ENCODE results near the gene RAB6A.
A peak's percentile ranks its signal among the peaks of the same experiment; 100 is the strongest.

The RAB6A gene

GRCh38 chr11:73652046-73652730, 108.7 kb downstream of the RAB6A start:
- no peak for DNase-seq

- DNase-seq: no peak
Measured at GRCh38 chr11:73651661-73652045, 109.2 kb downstream of the RAB6A start.

DNA sequence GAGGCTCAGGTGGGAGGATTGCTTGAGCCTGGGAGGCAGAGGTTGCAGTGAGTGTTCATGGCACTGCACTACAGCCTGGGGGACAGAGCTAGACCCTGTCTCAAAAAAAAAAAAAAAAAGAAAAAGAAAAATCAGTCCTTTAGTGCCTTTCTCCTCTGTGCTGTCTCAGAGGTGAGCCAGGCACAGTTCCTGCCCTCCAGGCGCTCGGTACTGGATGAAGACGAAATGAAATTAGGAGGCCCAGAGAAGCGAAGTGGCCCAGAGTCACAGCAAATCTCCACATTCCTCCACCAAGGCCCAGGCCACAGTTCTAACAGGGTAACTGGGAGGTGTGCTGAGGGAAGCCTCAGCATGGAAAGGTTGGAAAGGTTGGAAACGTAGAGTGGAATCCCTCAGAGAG, 109.6 kb downstream of the RAB6A start:
- no peak for DNase-seq

GRCh38 chr11:73650400-73650799, 110.5 kb downstream of the RAB6A start:
- no peak for DNase-seq

DNA sequence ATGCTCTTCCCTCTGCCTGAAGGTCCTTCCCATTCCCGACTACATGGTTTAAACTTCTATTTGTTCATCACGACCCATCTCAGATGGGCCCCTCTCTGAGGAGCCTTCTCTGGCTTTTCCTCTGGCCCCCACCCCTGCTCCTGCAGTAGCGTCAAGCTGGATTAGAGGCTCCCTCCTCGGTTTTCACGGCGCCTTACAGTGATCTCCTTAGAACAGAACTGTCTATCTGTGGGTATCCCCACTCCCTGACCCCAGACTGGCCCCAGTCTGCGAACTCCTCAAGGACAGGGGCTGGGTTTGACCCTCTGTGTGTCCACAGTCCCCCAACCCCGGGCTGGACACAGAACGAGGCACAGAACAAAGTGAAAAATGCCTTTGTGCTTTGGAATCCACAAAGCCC, 111.7 kb downstream of the RAB6A start:
- no peak for DNase-seq

DNA sequence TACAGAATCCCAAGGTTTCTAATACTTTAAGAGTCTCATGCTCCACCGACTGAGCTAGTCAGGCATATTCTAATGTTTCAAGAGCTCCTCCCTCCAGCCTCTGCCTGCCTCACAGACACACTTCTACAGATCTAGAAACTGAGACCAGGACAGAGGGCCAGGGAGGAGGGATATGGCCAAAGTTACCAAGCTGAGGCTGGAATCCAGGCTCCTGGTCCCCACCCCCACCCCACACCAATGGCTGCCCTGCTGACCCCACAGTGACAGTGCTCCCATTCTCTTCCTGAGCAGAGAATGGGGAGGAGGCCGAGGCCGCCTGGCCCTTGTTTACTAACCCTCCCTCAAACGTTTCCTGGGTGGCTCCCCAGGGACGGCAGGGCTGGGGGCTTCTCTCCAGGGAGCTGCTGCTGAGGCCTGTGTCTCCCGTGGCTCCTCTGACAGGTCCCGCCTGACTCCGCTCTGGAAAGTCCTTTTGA, 112.3 kb downstream of the RAB6A start:
- no peak for DNase-seq

- no peak for DNase-seq
Measured at GRCh38 chr11:73648121-73648520, 112.8 kb downstream of the RAB6A start.

GRCh38 chr11:73647459-73648100, 113.3 kb downstream of the RAB6A start:
- DNase-seq: peak; percentile 95

- no peak for DNase-seq
Measured at GRCh38 chr11:73645972-73646631, 114.8 kb downstream of the RAB6A start, which contains the start of gene PLEKHB1. Gene PLEKHB1 (plus strand): TSS chr11:73646581. CDS start chr11:73646609, 28 bp downstream.

DNA sequence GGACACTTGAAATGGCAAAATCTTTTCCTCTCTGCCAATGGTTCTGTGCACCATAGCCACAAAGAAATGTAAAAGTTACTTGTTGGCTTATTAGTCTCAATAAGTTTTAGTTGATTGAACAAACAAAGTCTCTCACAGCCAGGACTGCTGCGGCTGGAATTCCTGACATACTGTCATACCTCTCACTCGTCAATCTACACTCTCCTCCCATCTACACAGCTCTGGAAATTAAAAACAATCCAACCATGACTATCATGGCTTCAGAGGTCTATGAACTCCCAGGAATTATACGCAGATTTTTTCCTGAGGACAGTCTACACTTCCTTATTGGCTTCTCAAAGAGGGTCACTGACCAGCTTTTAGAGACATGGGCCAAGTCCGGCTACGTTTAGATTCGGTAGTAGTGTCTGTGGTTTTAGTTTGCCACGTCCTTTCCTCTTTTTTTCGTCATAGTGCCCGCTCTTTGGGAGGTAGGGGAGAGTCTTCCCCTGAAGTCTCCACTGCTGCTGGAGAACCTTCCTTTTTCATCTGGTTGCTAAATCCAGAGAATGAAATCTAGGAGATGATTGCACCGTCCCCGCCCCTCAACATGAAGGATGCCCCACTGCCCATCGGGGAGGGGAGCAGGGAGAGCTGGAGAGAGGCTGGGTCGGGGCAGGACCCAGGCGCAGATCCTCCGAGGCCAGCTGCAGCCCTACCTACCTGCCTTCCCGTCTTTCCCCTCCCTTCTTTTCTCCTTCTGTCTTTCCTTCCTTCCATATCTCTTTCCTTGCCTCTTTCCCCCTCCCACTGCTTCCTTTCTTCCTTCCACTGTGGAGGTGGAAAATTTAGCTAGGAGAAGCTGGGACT, 115.5 kb downstream of the RAB6A start:
- DNase-seq: no peak

DNA sequence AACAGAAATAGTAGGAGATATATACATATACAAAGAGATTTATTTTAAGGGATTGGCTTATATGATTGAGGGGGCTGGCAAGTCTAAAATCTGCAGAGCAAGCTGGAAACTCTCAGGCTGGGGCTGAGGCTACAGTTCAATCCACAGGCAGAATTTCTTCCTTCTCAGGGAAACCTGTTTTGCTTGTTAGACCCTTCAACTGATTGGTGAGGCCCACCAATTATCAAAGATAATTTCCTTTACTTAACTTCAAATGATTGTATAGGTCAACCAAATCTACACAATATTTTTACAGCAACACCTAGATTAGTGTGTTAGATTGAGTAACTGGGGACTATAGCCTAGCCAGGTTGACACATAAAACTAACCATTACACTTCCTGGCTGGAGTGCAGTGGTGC, 119.2 kb downstream of the RAB6A start:
- DNase-seq: no peak

GRCh38 chr11:73640592-73640991, 120.3 kb downstream of the RAB6A start:
- no peak for DNase-seq

- DNase-seq: no peak
Measured at GRCh38 chr11:73637012-73637411, 123.9 kb downstream of the RAB6A start.

DNA sequence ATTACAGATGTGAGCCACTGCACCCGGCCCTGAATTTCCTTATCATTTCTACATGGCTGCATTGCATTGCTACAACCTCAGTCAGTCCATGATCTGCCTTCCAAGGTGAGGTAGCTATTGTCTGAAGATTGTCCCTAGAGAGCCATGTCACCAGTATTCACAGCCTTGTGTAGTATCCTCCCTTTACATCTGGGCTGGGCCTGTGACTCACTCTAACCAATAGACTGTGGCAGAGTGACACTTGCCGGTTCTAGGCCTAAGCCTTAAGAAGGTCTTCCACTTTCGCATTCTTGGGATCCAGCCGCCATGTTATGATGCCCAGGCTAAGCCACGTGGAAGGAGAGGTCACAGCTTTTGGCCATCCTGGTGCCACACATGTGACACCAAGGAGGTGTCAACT, 124.6 kb downstream of the RAB6A start:
- no peak for DNase-seq

DNA sequence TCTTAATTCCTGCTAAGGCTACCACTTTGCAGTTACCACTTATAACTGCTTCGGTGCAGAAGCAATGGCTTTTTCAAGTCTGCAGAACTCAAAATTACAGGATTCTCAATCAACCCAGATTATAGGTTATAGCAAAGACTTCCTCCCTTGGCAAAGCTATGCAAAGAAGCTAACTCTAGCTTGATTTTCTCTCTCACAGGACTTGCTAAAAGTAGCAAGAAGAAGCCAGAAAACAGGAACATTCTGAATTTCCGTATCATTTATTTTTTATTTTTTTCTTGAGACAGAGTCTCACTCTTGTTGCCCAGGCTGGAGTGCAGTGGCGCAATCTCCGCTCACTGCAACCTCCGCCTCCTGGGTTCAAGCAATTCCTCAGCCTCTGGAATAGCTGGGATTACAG, 125.2 kb downstream of the RAB6A start:
- no peak for DNase-seq

DNA sequence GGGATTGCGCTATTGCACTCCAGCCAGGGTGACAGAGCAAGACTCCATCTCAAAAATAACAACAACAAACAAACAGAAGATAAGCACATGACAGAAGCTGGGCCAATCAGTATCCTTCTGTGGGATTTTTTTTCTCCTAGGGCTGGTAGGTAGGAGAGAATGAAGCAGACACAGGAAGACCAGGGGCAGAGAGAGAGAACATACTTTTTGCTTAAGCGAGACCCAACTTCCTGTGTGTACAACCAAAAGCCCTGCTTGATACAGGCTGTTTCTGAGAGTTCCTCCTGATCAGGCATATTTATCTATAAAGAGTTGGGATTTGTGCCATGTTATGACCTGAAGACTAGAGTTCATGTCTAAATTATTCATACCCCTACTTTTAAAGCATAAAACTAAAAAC, 126.9 kb downstream of the RAB6A start:
- no peak for DNase-seq

DNA sequence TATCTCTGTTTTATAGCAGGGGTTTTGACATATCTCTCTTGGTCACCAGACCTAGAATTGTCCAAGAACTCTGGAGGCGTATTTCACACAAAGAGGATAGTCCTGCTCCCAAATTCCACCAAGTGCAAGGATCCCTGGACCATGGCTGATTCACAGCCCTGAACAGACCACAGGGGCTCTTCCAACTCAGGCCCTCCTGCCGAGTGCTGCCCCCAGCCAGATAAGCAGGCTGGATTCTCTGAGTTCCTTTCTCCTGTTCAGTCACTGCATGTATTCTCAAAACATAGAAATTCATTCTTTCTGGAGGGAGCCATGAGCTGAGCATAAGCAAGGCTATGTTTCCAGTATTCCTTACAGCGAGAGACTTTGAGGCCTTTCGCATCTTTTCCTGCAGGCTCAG, 127.9 kb downstream of the RAB6A start:
- no peak for DNase-seq

DNA sequence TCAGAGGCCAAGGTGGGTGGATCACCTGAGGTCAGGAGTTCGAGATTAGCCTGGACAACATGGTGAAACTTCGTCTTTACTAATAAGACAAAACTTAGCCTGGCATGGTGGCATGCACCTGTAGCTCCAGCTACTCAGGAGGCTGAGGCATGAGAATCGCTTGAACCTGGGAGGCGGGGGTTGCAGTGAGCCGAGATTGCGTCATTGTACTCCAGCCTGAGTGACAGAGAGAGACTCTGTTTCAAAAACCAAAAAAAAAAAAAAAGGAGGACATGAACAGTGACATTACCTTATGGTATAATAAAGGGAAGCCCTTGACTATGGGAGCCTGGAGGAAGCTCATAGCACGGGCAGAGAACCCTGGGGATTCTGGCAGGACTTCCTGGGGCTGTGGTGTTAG, 131.0 kb downstream of the RAB6A start:
- no peak for DNase-seq

GRCh38 chr11:73625696-73626318, 135.1 kb downstream of the RAB6A start:
- peak; percentile 68 for DNase-seq
